GM23248 (cell line): ENCODE measurements around the gene PCSK5. TPM values are rescaled to one million over a fixed set of nuclear protein-coding genes. Genes with fewer than 3 reads are reported as not detected.

Experiments
- DNase-seq: peaks from one replicate; pipeline ENCODE4 v3.0.0-alpha.2; 2015
- H2AFZ ChIP-seq: fragments of 200-600 bp; sonication (generic); 2 replicates; pipeline ENCODE4 v1.6.1; 2016; ENCODE audit warnings: antibody characterized with exemption
- H3F3A ChIP-seq: fragments of 200-600 bp; sonication (generic); 2 replicates; pipeline ENCODE4 v1.6.1; 2016; ENCODE audit warnings: mild to moderate bottlenecking, antibody characterized with exemption, mixed run types; ENCODE audit not compliant: insufficient read depth
- H3K27ac ChIP-seq: fragments of 200-600 bp; sonication (generic); 2 replicates; pipeline ENCODE4 v1.5.1; 2016; ENCODE audit warnings: mild to moderate bottlenecking
- H3K27me3 ChIP-seq: fragments of 200-600 bp; sonication (generic); replicated peaks from 2 replicates; pipeline ENCODE4 v1.6.1; 2016; ENCODE audit warnings: mild to moderate bottlenecking; ENCODE audit not compliant: insufficient read depth
- H3K36me3 ChIP-seq: fragments of 200-600 bp; sonication (generic); 2 replicates; pipeline ENCODE4 v1.6.1; 2016; ENCODE audit warnings: low read depth, mild to moderate bottlenecking
- H3K4me1 ChIP-seq: fragments of 200-600 bp; sonication (generic); 2 replicates; pipeline ENCODE4 v1.6.1; 2016; ENCODE audit warnings: mild to moderate bottlenecking; ENCODE audit not compliant: insufficient read depth
- H3K4me2 ChIP-seq: fragments of 200-600 bp; sonication (generic); one replicate; pipeline ENCODE4 v1.6.1; 2016; ENCODE audit warnings: mild to moderate bottlenecking; ENCODE audit not compliant: unreplicated experiment
- H3K4me3 ChIP-seq: fragments of 200-600 bp; sonication (generic); 2 replicates; pipeline ENCODE4 v1.5.1; 2016; ENCODE audit warnings: mild to moderate bottlenecking
- H3K79me2 ChIP-seq: fragments of 200-600 bp; sonication (generic); 2 replicates; pipeline ENCODE4 v1.6.1; 2016; ENCODE audit warnings: mild to moderate bottlenecking; ENCODE audit not compliant: insufficient read depth
- H3K9ac ChIP-seq: fragments of 200-600 bp; sonication (generic); 2 replicates; pipeline ENCODE4 v1.6.1; 2016; ENCODE audit warnings: mild to moderate bottlenecking
- H3K9me2 ChIP-seq: fragments of 200-600 bp; sonication (generic); 2 replicates; pipeline ENCODE4 v1.6.1; 2016; ENCODE audit warnings: mixed run types, mild to moderate bottlenecking, moderate library complexity; ENCODE audit not compliant: insufficient read depth
- H3K9me3 ChIP-seq: fragments of 200-600 bp; sonication (generic); one replicate; pipeline ENCODE4 v1.6.1; 2017; ENCODE audit warnings: low read depth
- H4K20me1 ChIP-seq: fragments of 200-600 bp; sonication (generic); 2 replicates; pipeline ENCODE4 v1.6.0; 2016; ENCODE audit not compliant: insufficient read depth
- EZH2 ChIP-seq: fragments of 200-600 bp; sonication (generic); IDR thresholded peaks from 2 replicates; pipeline ENCODE4 v1.6.1; 2018; ENCODE audit warnings: antibody characterized with exemption, mild to moderate bottlenecking; ENCODE audit not compliant: insufficient read depth, poor library complexity, severe bottlenecking
- EZH2phosphoT487 ChIP-seq: fragments of 200-600 bp; sonication (generic); IDR thresholded peaks from 2 replicates; pipeline ENCODE4 v1.6.1; 2018; ENCODE audit warnings: antibody characterized with exemption, moderate library complexity, mild to moderate bottlenecking, low read depth; ENCODE audit not compliant: insufficient read depth
- WGBS, 2 experiments: methylation state at CpG; one replicate each; pipeline ENCODE4 v1.1.6; 2015 to 2017; ENCODE audit warnings: low lambda C conversion rate in 2 of 2, low coverage in 1 of 2; ENCODE audit errors: missing lambda C conversion rate in 2 of 2; 5-methylcytosine and 5-hydroxymethylcytosine counted together
- in situ Hi-C: fragments of 300-500 bp; cut with MboI; formaldehyde crosslinking; loops from 2 replicates; pipeline ENCODE4 v1.15.0; 2020
- polyA plus RNA-seq: library from polyadenylated mRNA; unstranded; fragments of >200 nt; fragmentation: Nextera tagmentation; extraction: Ambion mirVana; gene quantifications from 2 replicates; pipeline ENCODE4 v1.2.1, GENCODE V29; 2016
- total RNA-seq: library from RNA; depleted of rRNA; stranded (reverse); fragments of >200 nt; shearing (Covaris generic); gene quantifications from 2 replicates; pipeline ENCODE4 v1.2.3, GENCODE V29; 2014

PCSK5 gene
- total and polyA plus RNA-seq, 2 experiments from 2014 or later = 2.3 to 3.9 TPM

- Histone ChIP-seq H3K9ac (no peak overlapping the region), H3K9me3 (no peaks in the 10 kb centered on the region), H3K4me1 (peaks cover 6% of the 10 kb centered on the region), H4K20me1 (no peaks in the 10 kb centered on the region), H3K27me3 (no peaks in the 10 kb centered on the region), H3K36me3 (no peaks in the 10 kb centered on the region), H2AFZ (no peak overlapping the region), H3K9me2 (no peaks in the 10 kb centered on the region), H3K79me2 (no peaks in the 10 kb centered on the region), H3K4me3 (no peak overlapping the region), H3K27ac (no peak overlapping the region), H3F3A (no peaks in the 10 kb centered on the region), H3K4me2 (no peak overlapping the region)
- in situ Hi-C loops = no loop called here
- WGBS, 2 experiments = 25 to 36% methylated on average over 5 of the region's 5 CpGs
- no peak for DNase-seq
- TF ChIP-seq EZH2phosphoT487 = no peak
- no peak for TF ChIP-seq EZH2
Observed at GRCh38 chr9:76135902-76136301, 245.4 kb downstream of the PCSK5 start.

GRCh38 chr9:76136986-76137385, 246.5 kb downstream of the PCSK5 start:
- in situ Hi-C loops = no loop called here
- WGBS, 2 experiments = 5 to 8% methylated on average over 1 of the region's 1 CpG
- H3K4me2 ChIP-seq = peak overlapping the region; percentile 5

GRCh38 chr9:76137931-76138330, 247.5 kb downstream of the PCSK5 start:
- Histone ChIP-seq H3F3A (no peaks in the 10 kb centered on the region), H2AFZ (no peak overlapping the region), H3K27me3 (no peaks in the 10 kb centered on the region), H4K20me1 (no peaks in the 10 kb centered on the region), H3K4me3 (no peak overlapping the region), H3K9me3 (no peaks in the 10 kb centered on the region), H3K27ac (no peak overlapping the region), H3K9me2 (no peaks in the 10 kb centered on the region), H3K79me2 (no peaks in the 10 kb centered on the region), H3K4me1 (peaks cover 6% of the 10 kb centered on the region), H3K4me2 (no peak overlapping the region), H3K36me3 (no peaks in the 10 kb centered on the region), H3K9ac (no peak overlapping the region)
- WGBS, 2 experiments = 98 to 99% methylated on average over 5 of the region's 5 CpGs
- in situ Hi-C loops = no loop called here
- no peak for DNase-seq
- TF ChIP-seq EZH2 = no peak
- TF ChIP-seq EZH2phosphoT487 = no peak

More at GRCh38 chr9:76136986-76137385, 246.5 kb downstream of the PCSK5 start:
- H3K4me1 ChIP-seq = peaks cover 6% of the 10 kb centered on the region
- DNase-seq = peak; percentile 76
- H3K27me3 ChIP-seq = no peaks in the 10 kb centered on the region
- no peak overlapping the region for H3K27ac ChIP-seq
- no peaks in the 10 kb centered on the region for H3F3A ChIP-seq
- H3K4me3 ChIP-seq = no peak overlapping the region
- TF ChIP-seq EZH2phosphoT487 (no peak), EZH2 (no peak)
- H3K9ac ChIP-seq = no peak overlapping the region
- H3K9me3 ChIP-seq = no peaks in the 10 kb centered on the region
- H3K9me2 ChIP-seq = no peaks in the 10 kb centered on the region
- no peaks in the 10 kb centered on the region for H3K36me3 ChIP-seq
- H3K79me2 ChIP-seq = no peaks in the 10 kb centered on the region
- peak overlapping the region; percentile 50; the same call in 1 of the 2 replicates for H2AFZ ChIP-seq
- H4K20me1 ChIP-seq = no peaks in the 10 kb centered on the region

- Histone ChIP-seq H2AFZ (no peak overlapping the region), H3K79me2 (no peaks in the 10 kb centered on the region), H3K27me3 (no peaks in the 10 kb centered on the region), H3K9me2 (no peaks in the 10 kb centered on the region), H3K4me1 (peaks cover 6% of the 10 kb centered on the region), H3K9me3 (no peaks in the 10 kb centered on the region), H3K27ac (no peak overlapping the region), H3F3A (no peaks in the 10 kb centered on the region), H3K9ac (no peak overlapping the region), H3K4me3 (no peak overlapping the region), H3K4me2 (no peak overlapping the region), H4K20me1 (no peaks in the 10 kb centered on the region), H3K36me3 (no peaks in the 10 kb centered on the region)
- 79% methylated on average over 4 of the region's 4 CpGs for WGBS, 2 experiments
- in situ Hi-C loops = no loop called here
- TF ChIP-seq EZH2 (no peak), EZH2phosphoT487 (no peak)
- DNase-seq = no peak
Observed at GRCh38 chr9:76138360-76138759, 247.9 kb downstream of the PCSK5 start.

DNA sequence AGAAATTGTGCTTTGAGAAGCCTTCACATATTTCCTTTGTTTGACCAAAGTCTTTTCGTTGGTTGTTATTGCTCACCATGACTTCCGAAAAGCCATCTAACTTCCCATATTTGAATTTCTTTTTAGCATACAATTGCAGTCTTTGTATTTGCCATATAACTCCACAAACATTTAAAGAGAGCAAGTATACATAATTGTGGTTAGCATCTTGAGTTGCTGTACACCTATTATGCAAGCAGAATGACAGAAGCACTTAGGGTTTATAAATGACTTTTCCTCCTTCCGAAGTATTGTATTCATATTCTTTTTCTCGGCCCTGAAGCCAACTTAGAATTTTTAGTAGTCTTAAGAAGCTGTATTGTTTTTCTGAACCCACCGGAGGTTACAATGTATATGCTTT, 253.4 kb downstream of the PCSK5 start:
- Histone ChIP-seq H3K27ac (no peak overlapping the region), H3K79me2 (no peaks in the 10 kb centered on the region), H3K9me2 (no peaks in the 10 kb centered on the region), H3F3A (no peaks in the 10 kb centered on the region), H3K4me1 (no peaks in the 10 kb centered on the region), H3K36me3 (no peaks in the 10 kb centered on the region), H3K9me3 (no peaks in the 10 kb centered on the region), H3K9ac (no peak overlapping the region), H4K20me1 (no peaks in the 10 kb centered on the region), H2AFZ (no peak overlapping the region), H3K27me3 (no peaks in the 10 kb centered on the region), H3K4me2 (no peak overlapping the region), H3K4me3 (no peak overlapping the region)
- 93 to 97% methylated on average over 5 of the region's 5 CpGs for WGBS, 2 experiments
- TF ChIP-seq EZH2phosphoT487 (no peak), EZH2 (no peak)
- no peak for DNase-seq
- in situ Hi-C loops = no loop called here
